ENCODE measurements around the gene STAT3. TPM values are rescaled to one million over a fixed set of nuclear protein-coding genes. Genes with fewer than 3 reads are reported as not detected.
A peak's percentile ranks its signal among the peaks of the same experiment; 100 is the strongest.

STAT3 gene
- total and polyA plus RNA-seq, 9 of the 15 experiments (the other 6 are each of a cell fraction or from before 2014, with no cell fraction given) = 90.0 to 179 (median 114) TPM

DNA sequence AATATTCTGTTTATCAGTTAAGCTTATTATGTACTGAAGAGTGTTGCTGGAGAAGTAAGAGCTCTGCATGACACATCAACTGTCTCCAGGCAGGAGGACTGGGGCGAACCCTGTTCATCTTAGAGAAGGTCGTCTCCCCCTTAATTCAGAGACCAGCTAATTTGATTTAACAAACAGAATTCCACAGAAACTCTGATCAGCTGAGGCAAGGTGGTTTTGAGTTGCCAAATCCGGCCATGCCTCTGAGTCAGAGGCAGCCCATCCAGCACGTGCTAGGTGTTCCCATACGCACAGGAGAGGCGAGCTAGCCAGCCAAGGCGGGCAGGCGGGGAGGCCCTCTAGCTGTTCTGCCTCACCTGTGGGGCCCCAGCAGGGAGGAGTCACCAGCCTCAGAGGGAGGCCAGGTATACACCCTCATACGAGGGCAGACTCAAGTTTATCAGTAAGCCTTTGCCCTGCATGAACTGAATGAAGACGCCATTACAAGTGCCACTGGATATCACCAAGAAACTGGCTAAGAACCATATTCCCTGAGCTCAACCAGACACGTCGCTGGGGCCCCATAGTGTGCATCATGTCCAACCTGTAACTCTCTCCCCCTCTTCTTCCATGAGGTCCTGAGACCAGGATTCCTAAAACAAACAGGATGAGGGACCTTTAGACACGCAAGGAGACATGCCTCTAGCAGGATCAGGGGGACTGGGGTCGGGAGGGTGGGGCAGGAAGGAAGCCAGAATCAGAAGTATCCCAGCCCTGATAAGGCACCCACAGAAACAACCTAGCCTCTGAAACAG lies 74.3 kb downstream of the STAT3 start (continued):
- TF ChIP-seq, protein P1, sequence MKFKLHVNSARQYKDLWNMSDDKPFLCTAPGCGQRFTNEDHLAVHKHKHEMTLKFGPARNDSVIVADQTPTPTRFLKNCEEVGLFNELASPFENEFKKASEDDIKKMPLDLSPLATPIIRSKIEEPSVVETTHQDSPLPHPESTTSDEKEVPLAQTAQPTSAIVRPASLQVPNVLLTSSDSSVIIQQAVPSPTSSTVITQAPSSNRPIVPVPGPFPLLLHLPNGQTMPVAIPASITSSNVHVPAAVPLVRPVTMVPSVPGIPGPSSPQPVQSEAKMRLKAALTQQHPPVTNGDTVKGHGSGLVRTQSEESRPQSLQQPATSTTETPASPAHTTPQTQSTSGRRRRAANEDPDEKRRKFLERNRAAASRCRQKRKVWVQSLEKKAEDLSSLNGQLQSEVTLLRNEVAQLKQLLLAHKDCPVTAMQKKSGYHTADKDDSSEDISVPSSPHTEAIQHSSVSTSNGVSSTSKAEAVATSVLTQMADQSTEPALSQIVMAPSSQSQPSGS (CRISPR knock-in tag; IDR thresholded peaks at IDR 0.05) = no peak
- TF ChIP-seq, protein P2, sequence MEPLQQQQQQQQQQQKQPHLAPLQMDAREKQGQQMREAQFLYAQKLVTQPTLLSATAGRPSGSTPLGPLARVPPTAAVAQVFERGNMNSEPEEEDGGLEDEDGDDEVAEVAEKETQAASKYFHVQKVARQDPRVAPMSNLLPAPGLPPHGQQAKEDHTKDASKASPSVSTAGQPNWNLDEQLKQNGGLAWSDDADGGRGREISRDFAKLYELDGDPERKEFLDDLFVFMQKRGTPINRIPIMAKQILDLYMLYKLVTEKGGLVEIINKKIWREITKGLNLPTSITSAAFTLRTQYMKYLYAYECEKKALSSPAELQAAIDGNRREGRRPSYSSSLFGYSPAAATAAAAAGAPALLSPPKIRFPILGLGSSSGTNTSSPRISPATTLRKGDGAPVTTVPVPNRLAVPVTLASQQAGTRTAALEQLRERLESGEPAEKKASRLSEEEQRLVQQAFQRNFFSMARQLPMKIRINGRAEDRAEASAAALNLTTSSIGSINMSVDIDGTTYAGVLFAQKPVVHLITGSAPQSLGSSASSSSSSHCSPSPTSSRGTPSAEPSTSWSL (CRISPR knock-in tag; IDR thresholded peaks at IDR 0.05; ENCODE audit: borderline replicate concordance) = no peak
- TF ChIP-seq ZNF57 (CRISPR knock-in tag; IDR thresholded peaks at IDR 0.05) = peak; percentile 8; the same call in 1 of the 2 replicates
- no peak for TF ChIP-seq RFX7 (CRISPR knock-in tag; IDR thresholded peaks at IDR 0.05)
- no peak for TF ChIP-seq MTF1 (CRISPR knock-in tag; IDR thresholded peaks at IDR 0.05; ENCODE audit: borderline replicate concordance)
- TF ChIP-seq, protein P3, sequence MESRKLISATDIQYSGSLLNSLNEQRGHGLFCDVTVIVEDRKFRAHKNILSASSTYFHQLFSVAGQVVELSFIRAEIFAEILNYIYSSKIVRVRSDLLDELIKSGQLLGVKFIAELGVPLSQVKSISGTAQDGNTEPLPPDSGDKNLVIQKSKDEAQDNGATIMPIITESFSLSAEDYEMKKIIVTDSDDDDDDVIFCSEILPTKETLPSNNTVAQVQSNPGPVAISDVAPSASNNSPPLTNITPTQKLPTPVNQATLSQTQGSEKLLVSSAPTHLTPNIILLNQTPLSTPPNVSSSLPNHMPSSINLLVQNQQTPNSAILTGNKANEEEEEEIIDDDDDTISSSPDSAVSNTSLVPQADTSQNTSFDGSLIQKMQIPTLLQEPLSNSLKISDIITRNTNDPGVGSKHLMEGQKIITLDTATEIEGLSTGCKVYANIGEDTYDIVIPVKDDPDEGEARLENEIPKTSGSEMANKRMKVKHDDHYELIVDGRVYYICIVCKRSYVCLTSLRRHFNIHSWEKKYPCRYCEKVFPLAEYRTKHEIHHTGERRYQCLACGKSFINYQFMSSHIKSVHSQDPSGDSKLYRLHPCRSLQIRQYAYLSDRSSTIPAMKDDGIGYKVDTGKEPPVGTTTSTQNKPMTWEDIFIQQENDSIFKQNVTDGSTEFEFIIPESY (CRISPR knock-in tag; IDR thresholded peaks at IDR 0.05) = no peak
- TF ChIP-seq RNF2 (IDR thresholded peaks at IDR 0.05) = peak; percentile 89; the same call in 1 of the 2 replicates
- TF ChIP-seq, protein P4, sequence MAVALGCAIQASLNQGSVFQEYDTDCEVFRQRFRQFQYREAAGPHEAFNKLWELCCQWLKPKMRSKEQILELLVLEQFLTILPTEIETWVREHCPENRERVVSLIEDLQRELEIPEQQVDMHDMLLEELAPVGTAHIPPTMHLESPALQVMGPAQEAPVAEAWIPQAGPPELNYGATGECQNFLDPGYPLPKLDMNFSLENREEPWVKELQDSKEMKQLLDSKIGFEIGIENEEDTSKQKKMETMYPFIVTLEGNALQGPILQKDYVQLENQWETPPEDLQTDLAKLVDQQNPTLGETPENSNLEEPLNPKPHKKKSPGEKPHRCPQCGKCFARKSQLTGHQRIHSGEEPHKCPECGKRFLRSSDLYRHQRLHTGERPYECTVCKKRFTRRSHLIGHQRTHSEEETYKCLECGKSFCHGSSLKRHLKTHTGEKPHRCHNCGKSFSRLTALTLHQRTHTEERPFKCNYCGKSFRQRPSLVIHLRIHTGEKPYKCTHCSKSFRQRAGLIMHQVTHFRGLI (CRISPR knock-in tag; IDR thresholded peaks at IDR 0.05) = peak; percentile 4; the same call in 1 of the 2 replicates
- 0 out of 2 replicates have a peak, but pooled peaks have one; percentile 38 for TF ChIP-seq KAT7 (CRISPR knock-in tag; IDR thresholded peaks at IDR 0.05; ENCODE audit: borderline replicate concordance)
- no peak for TF ChIP-seq TEAD2 (tag; IDR thresholded peaks at IDR 0.05)
- no peak for TF ChIP-seq CHD1 (IDR thresholded peaks at IDR 0.05; ENCODE audit: low read length)
- peak; percentile 54 for TF ChIP-seq RBM22 (IDR thresholded peaks at IDR 0.05; ENCODE audit: low read depth, low read length, poor library complexity, severe bottlenecking)
- peak; percentile 48; the same call in 1 of the 2 replicates for TF ChIP-seq ETV5 (CRISPR knock-in tag; IDR thresholded peaks at IDR 0.05; ENCODE audit: low read depth)
- TF ChIP-seq PRMT5 (CRISPR knock-in tag; IDR thresholded peaks at IDR 0.05) = no peak
- no peak for TF ChIP-seq TFAM (CRISPR knock-in tag; conservative IDR thresholded peaks at IDR 0.05)
- no peak for TF ChIP-seq MED1 (CRISPR knock-in tag; IDR thresholded peaks at IDR 0.05; ENCODE audit: borderline replicate concordance)
- TF ChIP-seq, protein P5, sequence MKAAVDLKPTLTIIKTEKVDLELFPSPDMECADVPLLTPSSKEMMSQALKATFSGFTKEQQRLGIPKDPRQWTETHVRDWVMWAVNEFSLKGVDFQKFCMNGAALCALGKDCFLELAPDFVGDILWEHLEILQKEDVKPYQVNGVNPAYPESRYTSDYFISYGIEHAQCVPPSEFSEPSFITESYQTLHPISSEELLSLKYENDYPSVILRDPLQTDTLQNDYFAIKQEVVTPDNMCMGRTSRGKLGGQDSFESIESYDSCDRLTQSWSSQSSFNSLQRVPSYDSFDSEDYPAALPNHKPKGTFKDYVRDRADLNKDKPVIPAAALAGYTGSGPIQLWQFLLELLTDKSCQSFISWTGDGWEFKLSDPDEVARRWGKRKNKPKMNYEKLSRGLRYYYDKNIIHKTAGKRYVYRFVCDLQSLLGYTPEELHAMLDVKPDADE (conservative IDR thresholded peaks at IDR 0.05; ENCODE audit: control insufficient read depth, low read depth, low read length) = no peak
- TF ChIP-seq ZBED1 (IDR thresholded peaks at IDR 0.05) = no peak; the same call in 1 of the 2 replicates
- no peak for TF ChIP-seq ZNF316 (IDR thresholded peaks at IDR 0.05)
- TF ChIP-seq RBFOX2 (IDR thresholded peaks at IDR 0.05; ENCODE audit: low read depth, low read length) = peak; percentile 82
- TF ChIP-seq ELF2 (CRISPR knock-in tag; IDR thresholded peaks at IDR 0.05) = no peak
